ELR (cell line): ENCODE measurements around the gene TCP11L2.
"Not testable (repeated sequence)": the region's sequence is repeated elsewhere in the genome, so short reads cannot be mapped to it uniquely, and the experiment has no call there.

Experiments used
- DNase-seq: peaks from one replicate; pipeline ENCODE4 v3.0.0-alpha.2; 2015; ENCODE audit warnings: low read depth

The TCP11L2 gene

DNA sequence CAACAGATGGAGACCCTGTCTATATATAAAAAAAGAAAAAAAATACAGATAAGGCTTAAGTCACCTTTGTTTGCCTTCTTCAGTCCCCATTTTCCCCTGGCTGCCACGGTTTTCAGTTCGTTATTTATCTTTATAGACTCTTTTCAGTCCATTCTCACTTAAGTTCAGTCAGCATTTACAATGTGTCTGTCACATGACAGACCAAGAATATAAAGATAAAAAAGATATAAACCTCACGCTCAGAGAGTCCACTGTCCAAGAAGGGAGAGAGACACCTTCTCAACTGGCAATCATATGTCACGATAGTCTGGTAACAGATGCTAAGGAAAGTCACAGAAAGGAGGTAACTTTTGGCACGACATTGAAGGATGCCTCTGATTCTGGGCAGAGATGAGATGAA, 41.6 kb downstream of the TCP11L2 start:
- DNase-seq = no peak

DNA sequence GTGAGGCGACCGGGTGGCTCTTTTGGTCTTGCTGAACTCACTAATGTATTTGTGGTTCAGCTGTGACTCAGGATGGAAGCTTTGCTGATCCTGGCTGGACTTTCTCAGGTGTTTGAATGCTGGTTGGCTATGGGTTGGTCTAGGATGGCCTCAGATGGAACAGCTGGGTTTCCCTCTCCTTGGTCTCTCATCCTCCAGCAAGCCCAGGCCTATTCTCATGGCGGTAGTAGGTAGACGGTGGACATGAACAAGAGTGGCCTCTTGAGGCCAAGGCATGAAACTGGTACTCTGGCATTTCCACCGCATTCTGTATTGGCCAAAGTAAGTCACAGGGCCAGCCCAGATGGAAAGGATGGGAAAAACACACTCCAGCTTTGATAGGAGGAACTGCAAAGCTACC, 43.2 kb downstream of the TCP11L2 start:
- DNase-seq = peak; percentile 70

DNA sequence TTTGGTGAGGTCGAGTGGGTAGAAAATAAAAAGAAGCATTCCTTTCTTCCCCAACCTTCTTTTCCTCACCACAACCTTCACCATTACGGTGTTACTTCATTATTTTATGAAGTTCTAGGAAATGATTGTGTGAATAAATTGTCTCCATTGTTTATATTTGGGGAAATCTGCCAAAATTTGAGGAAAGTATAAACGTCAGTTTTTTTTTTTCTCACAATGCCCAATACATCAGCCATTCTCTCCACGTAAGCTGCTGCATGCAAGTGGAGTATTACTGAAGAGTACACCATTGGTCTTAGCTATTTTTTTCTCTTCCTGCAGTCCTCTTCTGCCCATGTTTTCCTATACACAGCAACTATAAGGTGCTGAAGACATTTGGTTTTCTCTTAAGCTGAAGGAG, 45.9 kb downstream of the TCP11L2 start:
- no peak for DNase-seq

DNA sequence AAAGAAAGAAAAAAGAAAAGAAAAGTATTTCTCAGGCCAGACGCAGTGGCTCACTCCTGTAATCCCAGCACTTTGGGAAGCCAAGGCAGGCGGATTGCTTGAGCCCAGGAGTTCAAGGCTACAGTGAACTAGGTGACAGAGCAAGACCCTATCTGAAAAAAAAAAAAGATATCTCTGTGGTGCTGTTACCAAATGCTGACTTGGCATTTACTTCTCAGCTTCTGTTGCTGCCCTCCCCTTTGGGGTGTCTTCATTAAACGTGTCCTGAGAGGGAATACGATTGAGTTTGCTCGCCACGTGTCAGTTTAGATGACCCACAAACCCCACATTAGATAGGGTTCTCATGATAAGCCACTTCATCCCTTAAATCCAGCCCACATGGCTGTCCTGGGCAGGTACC, 50.6 kb downstream of the TCP11L2 start:
- DNase-seq = no peak

DNA sequence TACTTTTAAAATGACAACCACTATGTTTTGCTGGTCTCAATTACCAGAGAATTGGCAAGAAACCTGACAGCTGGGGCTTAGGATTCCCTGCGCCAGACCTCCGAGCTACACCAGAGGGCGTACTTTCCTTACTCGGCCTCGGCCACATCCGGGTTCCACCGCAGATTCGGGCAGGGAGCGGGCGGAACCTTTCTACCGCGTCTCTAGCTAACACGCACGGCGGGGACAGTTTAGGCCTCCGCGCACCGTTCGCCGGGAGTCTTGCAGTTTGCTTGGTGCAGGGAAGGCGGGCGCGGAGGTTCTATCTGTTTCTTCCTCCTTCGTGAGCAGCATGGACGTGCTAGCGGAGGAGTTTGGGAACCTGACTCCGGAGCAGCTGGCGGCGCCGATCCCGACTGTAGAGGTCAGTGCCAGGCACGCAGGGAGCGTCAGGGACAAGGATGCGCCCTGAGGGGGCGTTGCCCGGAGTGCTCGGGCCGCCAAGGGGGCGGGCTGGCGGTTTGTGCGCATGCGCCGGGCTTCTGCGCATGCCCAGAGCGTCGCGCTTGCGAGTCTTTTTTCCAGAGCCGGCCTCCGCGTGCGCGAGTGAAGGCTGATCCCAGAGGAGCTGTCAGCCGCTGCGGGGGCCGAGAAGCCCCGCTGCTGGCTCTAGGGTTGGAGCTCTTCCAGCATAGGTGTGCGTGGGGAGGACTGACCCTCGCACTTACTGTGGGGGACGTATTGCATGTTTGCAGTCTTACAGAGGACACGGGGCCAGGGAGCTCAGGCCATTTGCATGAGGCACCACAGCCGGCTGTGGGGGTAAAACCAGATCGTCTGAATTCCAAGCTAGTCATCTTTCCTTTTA, 55.2 kb downstream of the TCP11L2 start, which contains the start of gene POLR3B:
POLR3B (plus strand) TSS at position 200 of the 847 bp plus-strand sequence; CDS start at position 332, 132 bp downstream.
- DNase-seq = peak; percentile 97

DNA sequence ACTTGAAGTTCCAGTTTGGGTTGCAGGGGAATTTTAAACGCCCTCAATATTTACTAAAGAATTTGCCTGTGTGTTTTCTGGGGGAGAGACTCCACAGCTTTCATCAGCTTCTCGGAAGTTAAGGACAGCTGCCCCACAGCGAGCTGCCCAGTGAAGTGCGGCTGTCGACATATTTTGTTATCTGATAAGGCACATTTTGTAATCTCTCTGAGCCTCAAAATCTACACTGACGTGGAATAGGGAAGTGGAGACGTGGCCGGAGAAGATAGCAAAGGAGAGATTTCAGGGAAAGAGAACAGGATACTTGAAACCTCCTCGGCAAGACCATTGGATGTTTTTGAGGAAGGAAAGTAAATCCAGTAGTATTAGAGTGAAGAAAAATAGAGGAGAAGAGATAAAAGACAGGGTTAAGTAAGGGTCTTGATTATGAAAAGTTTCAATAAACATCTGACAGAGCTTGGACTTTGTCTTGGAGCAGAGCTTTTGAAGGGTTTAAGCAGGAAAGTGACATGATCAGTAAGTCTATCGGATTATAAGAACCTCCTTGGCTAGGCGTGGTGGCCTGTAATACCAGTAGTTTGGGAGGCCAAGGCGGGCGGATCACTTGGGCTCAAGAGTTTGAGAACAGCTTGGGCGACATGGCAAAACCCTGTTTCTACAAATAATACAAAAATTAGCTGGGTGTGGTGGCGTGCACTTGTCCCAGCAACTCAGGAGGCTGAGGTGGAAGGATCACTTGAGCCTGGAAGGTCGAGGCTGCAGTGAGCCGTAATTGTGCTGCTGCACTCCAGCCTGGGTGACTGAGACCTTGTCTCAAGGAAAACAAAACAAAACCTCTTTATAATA, 56.1 kb downstream of the TCP11L2 start:
- DNase-seq = peak; percentile 4

DNA sequence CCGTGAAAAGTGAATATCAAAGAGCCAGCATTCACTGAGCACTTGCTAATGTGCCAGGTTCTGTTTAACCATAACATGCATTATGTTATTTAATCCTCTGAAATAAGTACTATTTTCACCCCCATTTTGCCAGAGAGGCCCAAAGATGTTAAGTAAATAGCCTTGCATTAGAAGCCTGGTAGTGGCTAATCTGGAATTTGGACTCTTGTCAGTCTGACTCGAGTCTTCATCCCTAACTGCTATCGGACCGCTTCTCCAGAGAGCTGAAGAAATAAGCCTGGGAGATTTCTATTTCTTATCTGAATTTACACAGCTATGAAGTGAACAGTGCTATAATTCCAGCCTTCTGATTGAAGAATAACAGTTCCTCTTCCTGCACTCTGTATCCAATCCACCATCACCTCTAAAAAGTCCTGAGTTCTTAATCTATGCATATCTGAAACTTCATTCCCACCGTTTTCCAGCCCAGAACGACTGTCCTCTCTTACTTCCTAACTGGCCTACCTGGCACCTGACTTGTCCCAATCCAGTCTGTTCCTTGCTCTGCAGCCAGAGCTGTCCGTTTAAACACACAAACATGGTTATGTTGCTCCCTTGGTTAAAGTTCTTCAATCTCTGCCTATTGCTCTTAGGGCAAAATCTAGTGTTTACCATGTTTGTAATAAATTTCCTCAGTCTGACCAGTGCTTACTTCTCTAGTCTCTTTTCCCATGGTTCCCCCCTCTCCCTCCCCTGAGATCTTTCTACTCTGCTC, 57.3 kb downstream of the TCP11L2 start:
- DNase-seq = no peak

DNA sequence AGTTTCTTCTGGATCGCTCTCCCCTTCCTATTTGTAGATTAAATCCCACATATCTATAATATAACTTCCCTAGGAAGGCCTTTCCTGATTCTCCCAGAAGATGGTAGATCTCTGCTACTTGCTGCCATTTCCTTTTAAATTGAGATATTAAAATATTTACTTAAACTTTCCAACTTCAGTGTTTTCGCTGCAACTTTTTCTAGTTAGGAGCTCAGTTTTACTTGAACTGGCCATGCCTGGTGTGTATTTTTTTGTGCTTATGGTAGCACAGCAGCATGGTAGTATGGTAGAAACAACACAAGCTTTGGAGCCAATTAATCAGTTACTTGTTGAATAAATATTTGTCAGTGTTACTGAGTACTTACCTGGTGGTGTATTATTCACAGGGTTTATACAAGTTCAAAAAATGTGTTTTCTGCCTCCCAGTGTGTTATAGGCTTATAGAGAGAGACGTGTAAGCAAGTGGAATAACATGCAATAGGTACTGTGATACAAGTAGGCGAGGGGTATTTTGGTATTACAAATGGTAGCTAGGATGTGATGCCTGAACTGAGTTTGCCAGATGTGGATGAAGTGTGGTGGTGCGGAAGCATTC, 58.0 kb downstream of the TCP11L2 start:
- no peak for DNase-seq

DNA sequence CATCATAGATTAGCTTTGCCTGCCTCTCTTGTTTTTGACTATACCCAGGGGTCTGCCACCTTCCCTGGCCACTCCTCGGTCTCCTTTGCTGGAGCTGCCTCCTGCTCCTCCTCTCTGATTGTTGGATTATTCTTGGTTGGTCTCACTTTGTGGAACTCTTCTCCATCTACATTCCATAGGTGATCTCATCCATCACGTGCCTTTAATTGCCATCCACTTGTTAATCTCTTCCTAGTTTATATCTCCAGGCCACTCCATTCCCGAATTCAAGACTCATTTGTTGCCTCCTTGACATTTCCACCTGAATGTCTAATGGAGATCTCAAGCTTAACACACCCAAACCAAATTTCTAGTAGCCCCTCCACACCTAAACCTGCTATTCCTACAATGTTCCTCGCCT, 60.4 kb downstream of the TCP11L2 start:
- DNase-seq = no peak

DNA sequence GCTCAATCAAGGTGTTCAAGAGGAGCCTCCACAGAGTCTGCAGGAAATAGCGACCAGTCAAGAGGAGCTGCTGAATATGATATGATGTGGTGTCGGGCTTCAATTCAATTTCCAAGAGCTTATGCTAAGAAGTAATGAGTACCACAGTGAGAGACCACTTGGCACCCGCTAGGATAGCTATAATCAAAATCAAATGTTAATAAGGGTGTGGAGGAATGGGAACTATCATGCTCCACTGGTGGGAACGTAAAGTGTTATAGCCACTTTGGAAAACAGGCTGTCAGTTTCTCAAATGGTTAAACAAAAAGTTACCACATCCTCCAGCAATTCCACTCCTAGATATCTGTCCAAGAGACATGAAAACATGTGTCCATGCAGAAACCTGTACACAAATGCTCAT, 61.7 kb downstream of the TCP11L2 start:
- DNase-seq = no peak

DNA sequence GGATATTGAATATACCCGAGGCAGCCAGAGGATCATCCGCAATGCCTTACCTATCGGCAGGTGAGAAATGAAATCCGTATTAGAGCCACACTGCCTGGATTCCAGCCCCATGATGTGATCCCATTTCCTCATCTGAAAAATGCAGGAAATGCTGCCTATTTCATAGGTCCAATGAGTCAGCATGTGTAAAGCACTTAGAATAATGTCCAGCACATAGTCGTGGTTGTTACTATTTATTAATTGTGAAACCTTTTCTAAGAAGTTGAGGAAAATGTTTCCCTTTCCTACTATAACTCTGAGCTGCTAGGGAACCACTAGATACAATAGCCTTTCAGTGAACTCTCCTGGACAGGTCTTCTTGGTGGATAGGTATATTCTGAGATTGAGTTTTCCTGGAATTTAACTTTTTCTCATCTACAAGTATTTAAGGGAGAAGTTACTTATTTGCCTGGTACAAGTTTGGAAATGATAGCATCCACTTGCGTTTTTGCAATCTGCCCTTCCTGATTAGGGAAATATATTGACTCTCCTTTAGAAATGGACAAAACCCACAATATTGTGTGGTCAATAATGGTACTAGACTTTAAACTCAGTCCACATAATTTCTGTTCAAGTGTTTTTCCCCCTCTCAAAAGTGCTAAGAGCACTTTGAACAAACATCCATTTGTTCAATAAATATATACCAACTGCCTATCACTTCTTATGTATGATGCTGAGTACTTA, 67.3 kb downstream of the TCP11L2 start:
- peak; percentile 88 for DNase-seq

DNA sequence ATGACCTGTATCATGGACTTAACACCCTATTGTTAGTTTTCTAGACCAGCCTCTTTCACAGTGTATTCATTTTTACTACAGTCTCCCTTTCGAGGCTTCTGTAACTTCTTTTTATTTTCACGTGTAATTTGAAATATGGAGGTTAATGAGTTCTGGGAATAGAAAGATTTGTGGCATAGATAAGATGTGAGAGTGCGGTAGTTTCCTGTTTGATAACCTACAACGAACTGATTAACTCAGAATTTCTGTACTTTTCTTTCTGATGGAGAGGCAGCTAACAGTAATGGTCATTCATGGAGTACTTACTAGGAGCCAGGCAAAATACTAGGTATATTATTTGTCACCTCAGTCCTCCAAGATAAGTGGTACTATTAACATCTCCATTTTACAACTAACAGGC, 76.3 kb downstream of the TCP11L2 start:
- no peak for DNase-seq

DNA sequence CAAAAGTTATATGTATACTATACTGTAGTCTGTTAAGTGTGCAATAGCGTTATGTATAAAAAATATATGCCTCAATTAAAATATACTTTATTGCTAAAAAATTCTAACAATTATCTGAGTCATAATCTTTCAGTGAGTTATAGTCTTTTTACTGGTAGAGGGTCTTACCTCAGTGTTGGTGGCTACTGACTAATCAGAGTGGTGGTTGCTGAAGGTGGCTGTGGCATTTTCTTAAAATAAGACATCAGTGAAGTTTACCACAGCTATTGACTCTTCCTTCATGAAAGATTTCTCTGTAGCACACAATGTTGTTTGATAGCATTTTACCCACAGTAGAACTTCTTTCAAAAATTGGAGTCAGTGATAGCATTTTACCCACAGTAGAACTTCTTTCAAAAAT, 78.4 kb downstream of the TCP11L2 start:
- peak; percentile 5 for DNase-seq

DNA sequence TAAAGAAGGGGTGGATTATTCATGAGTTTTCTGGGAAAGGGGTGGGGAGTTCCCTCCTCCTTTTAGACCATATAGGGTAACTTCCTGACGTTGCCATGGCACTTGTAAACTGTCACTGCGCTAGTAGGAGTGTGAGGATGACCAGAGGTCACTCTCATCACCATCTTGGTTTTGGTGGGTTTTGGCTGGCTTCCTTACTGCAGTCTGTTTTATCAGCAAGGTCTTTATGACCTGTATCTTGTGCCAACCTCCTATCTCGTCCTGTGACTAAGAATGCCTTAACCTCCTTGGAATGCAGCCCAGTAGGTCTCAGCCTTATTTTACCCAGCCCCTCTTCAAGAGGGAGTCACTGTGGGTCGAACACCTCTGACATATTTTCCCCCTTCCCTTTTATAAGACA, 79.3 kb downstream of the TCP11L2 start:
- not testable (repeated sequence) for DNase-seq

DNA sequence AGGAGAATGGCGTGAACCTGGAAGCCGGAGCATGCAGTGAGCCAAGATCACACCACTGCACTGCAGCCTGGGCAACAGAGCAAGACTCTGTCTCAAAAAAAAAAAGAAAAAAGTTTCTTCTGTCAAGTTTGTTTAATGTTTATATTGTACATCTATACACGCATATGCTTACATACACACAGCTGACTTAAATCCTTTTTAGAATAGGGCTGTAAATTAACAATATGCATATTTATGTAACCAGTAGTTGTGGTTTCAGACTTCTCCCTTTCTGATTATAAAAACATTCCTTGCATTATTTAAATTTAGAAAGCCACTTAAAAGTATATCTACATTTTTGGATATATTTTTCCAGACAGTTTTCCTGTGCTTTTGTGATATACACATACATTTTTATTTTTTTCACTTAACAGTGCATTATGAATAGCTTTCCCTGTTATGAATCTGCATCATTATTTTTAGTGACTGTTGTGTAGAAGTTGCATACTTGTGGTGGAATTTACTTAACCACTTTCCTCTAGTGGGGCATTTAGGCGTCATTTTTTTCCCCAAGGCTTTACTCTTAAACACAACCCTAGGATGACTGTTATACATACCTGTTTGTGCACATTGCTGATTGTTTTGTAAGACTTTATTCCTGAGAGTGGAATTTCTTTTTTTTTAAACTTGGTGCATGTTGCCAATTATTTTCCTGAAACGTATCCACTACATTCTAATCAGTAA, 84.4 kb downstream of the TCP11L2 start:
- DNase-seq = no peak

DNA sequence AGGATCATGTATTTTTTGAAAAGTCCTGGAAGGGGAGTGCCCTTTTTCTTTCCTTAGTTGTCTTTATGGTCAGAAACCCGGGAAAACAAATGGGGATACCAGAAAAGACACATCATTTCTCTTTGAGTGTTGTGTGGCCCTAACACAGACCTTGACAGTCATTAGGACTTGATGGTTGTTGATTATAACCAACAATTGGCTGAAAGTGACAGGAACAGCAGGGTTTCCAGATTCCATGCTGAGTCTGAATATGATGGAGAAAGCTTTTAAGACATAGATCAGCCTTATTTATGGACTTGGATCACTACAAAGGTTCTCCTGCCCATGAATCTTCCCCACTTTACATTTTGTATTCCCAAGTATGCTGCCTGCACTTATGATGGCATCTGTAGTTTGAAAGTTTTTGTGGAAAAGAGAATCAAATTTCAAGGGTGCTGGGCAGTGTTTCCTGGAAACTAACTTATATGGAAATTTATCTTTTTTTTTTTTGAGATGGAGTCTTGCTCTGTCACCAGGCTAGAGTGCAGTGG, 85.4 kb downstream of the TCP11L2 start:
- DNase-seq = no peak

DNA sequence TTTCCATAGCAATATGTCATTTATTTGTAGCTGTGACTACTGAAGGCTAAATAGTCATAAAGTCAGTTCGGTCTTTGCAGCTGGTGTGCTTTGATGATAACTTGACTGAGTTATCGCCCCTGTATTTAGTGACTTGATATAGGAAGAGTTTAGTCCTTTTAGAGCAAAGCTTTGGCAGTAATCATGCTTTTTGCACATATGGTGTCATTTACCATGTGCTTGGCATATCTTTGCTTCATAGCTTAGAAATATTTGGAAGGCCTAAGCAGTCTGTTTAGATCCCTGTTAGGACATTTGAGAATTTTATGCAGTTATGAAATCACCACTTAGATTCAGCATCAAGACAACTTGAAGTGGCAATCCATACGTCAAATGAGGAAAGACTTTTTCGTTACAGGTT, 86.6 kb downstream of the TCP11L2 start:
- DNase-seq = no peak

DNA sequence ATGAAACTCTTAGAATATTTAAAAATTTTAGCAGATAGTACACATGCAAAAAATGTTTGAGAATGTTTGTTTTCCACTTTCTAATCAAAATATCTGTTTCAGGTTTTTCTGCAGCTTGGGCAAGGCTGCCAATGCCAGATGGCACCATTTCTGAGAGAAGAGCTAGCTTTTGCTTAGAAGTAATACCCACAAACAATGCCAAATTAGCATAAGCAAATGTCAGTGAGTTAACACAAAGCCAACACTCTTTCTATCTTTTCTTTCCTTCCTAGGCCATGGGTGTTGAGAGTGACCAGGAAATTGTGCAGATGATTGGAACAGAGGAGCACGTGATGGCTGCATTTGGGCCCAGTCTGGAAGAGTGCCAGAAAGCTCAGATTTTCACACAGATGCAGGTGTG, 90.2 kb downstream of the TCP11L2 start:
- DNase-seq = no peak
